Caco-2 (cell line): Measurements from ENCODE around the gene WDR45. TPM values are rescaled to one million over a fixed set of nuclear protein-coding genes. Genes with fewer than 3 reads are reported as not detected.
"Not testable (repeated sequence)": the region's sequence is repeated elsewhere in the genome, so short reads cannot be mapped to it uniquely, and the experiment has no call there.

Source experiments
- Bru-seq: library from RNA; stranded (reverse); fragments of 400-500 nt; gene quantifications from one replicate; lab custom pipeline; 2021; lab: Mats Ljungman, UMichigan
- BruChase-seq, 2 experiments: library from RNA; stranded (reverse); fragments of 400-500 nt; gene quantifications; one replicate each; lab custom pipeline; 2021; lab: Mats Ljungman, UMichigan
- BruUV-seq: library from RNA; stranded (reverse); fragments of 400-500 nt; replicated peaks from 2 replicates; lab custom pipeline; 2021; lab: Mats Ljungman, UMichigan
- CTCF ChIA-PET: fragments of 300-600 bp; sonication (Branson Sonifier 250); formaldehyde crosslinking; loops from one replicate; lab custom pipeline; 2022; ENCODE audit warnings: antibody characterized with exemption; lab: Charles Lee
- POLR2A ChIA-PET: fragments of 300-600 bp; sonication (Branson Sonifier 250); formaldehyde crosslinking; loops from one replicate; lab custom pipeline; 2022; ENCODE audit warnings: antibody characterized with exemption; lab: Charles Lee
- DNase-seq, 2 experiments: peaks; one replicate each; pipeline versions ENCODE4 v3.0.0 to v3.0.0-alpha.2; 2020 to 2022
- H3K27me3 ChIP-seq: replicated peaks from 2 replicates; pipeline ENCODE4 v1.6.0; 2011; ENCODE audit warnings: low read length; ENCODE audit not compliant: control insufficient read depth, insufficient read depth
- H3K36me3 ChIP-seq: 2 replicates; pipeline ENCODE4 v1.5.1; 2011; ENCODE audit warnings: low read length; ENCODE audit not compliant: control insufficient read depth, insufficient read depth
- H3K4me1 ChIP-seq: fragments of 250-450 bp; sonication (Bioruptor Pico); 2 replicates; pipeline ENCODE4 v1.5.1; 2020; ENCODE audit warnings: mild to moderate bottlenecking
- H3K4me3 ChIP-seq: 2 replicates; pipeline ENCODE4 v1.5.1; 2011; ENCODE audit warnings: low read depth, mild to moderate bottlenecking, control low read depth, low read length
- H3K9me3 ChIP-seq: fragments of 250-450 bp; sonication (Bioruptor Pico); 2 replicates; pipeline ENCODE4 v1.5.1; 2020; ENCODE audit warnings: mild to moderate bottlenecking, moderate library complexity
- H3K27ac Mint-ChIP-seq: one replicate; pipeline ENCODE4 v1.8.0; 2022; ENCODE audit warnings: mixed read lengths; ENCODE audit not compliant: unreplicated experiment
- H3K27me3 Mint-ChIP-seq: one replicate; pipeline ENCODE4 v1.8.0; 2022; ENCODE audit warnings: mixed read lengths; ENCODE audit not compliant: insufficient read depth, unreplicated experiment
- H3K36me3 Mint-ChIP-seq: one replicate; pipeline ENCODE4 v1.8.0; 2022; ENCODE audit warnings: mild to moderate bottlenecking, mixed read lengths; ENCODE audit not compliant: insufficient read depth, unreplicated experiment
- H3K4me1 Mint-ChIP-seq: one replicate; pipeline ENCODE4 v1.8.0; 2022; ENCODE audit warnings: low read depth, mixed read lengths; ENCODE audit not compliant: unreplicated experiment
- H3K4me3 Mint-ChIP-seq: one replicate; pipeline ENCODE4 v1.8.0; 2022; ENCODE audit warnings: mild to moderate bottlenecking, moderate library complexity, mixed read lengths; ENCODE audit not compliant: unreplicated experiment
- H3K9me3 Mint-ChIP-seq: one replicate; pipeline ENCODE4 v1.8.0; 2022; ENCODE audit warnings: mixed read lengths; ENCODE audit not compliant: unreplicated experiment
- intact Hi-C: fragments of 100-400 bp; cut with micrococcal nuclease; formaldehyde crosslinking; loops from one replicate; pipeline ENCODE4 v1.10.0; 2022; ENCODE audit not compliant: unreplicated experiment
- long read RNA-seq: library from polyadenylated mRNA; stranded (forward); transcript quantifications from one replicate; pipeline ENCODE4 v2.0.0, GENCODE V29; 2022
- total RNA-seq: library from RNA; stranded (reverse); gene quantifications from 2 replicates; pipeline ENCODE4 v1.2.3, GENCODE V29; 2022
- TF ChIP-seq, protein P1 (sequence below), 2 experiments: fragments of 200-600 bp in 1 of 2; IDR thresholded peaks; 1 replicate in 1 of 2; 2 replicates in 1 of 2; pipeline versions ENCODE4 v1.5.1 to v1.8.0; 2011 to 2022; ENCODE audit warnings: antibody characterized with exemption in 1 of 2, control low read depth in 1 of 2, inconsistent platforms in 1 of 2, low read depth in 1 of 2, low read length in 1 of 2, mild to moderate bottlenecking in 1 of 2, moderate library complexity in 1 of 2; ENCODE audit not compliant: insufficient read depth in 1 of 2, severe bottlenecking in 1 of 2, unreplicated experiment in 1 of 2

The WDR45 gene
- 26.7 and 28.6 TPM in 2 replicates for total RNA-seq
- Bru-seq, nascent RNA: percentile 43 among the genes with signal in this experiment
- BruChase-seq, experiment 1, labeled RNA remaining after a 2-hour chase: percentile 44 among the genes with signal in this experiment
- percentile 54 among the genes with signal in this experiment for BruChase-seq, experiment 2, labeled RNA remaining after a 6-hour chase
- long read RNA-seq, transcript WDR45-224 (10 exons, 1,301 nt): minor isoform, 8 of 61 reads
- long read RNA-seq, transcript WDR45-207 (11 exons, 1,639 nt): major isoform, 24 of 61 reads
- long read RNA-seq, transcript WDR45-206 (11 exons, 1,381 nt): minor isoform, 6 of 61 reads
- long read RNA-seq, partial matches to known transcripts: 1 of 61 reads
- long read RNA-seq, other reads (novel, unspliced or antisense): 21 of 61 reads

DNA sequence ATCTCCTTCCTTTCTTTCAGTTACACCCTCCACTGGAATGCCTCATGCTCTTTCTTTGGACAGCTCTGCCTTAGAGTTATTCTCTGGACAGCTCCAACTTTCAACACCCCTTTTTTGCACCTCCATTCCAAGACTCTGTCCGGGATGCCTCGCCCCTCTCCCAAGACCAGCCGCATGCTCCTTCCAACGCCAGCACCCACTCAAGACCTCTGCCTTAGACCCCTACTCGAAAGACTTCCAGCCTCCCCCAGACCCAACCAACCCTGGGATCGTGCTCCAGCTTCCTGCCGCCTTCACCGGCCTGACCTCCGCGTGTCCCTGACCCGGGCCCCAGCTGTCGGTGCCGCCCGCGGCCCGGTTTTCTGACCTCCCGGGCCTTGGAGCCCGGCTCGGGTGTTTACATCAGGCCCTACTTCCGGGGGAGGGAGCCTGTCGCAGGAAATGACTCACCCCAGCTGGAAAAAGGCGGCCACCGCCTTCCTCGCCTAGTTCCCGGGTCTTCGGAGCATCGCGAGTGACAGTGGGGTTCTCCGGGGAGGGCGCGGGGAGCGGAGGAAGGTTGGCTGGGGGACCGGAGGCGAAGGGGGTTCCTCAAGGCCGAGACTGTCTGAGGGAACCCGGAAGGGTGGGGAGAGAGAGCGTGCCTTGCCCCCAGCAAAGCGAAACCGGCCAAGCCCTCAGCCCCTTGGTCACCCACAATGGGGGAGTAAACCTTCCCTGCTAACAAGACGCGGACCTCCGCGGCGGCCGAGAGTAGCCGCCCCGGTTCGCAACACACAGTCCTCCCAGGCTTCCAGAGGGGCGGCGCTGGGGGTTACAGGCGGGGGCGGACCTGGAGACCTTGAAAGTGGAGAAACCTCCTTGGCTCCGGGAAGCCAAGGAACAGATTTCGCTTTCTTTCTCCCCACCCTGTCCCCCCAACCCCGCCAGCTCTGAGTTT lies at the start of gene WDR45:
Gene WDR45 (minus strand): TSS at position 399 of the 940 bp plus-strand sequence. CDS start 1,792 bp downstream, outside the sequence.
- no peaks in the 10 kb centered on the region for H3K36me3 Mint-ChIP-seq
- no peaks in the 10 kb centered on the region for H3K36me3 ChIP-seq
- peaks cover 6% of the 10 kb centered on the region for H3K4me1 Mint-ChIP-seq
- intact Hi-C loops: no loop called here
- DNase-seq: peak; percentile 59 to 68
- no peaks in the 10 kb centered on the region for H3K4me1 ChIP-seq
- POLR2A ChIA-PET: interaction anchor here (0.6 kb wide), 1 partner anchor 10 kb away, joined by 5 read pairs; no protein-coding TSS in a partner anchor
- H3K9me3 Mint-ChIP-seq: no peaks in the 10 kb centered on the region
- H3K27me3 ChIP-seq: no peaks in the 10 kb centered on the region
- no peaks in the 10 kb centered on the region for H3K9me3 ChIP-seq
- BruUV-seq: TSS peak; percentile 81
- peak within 1 kb of the TSS; percentile 72 for H3K4me3 ChIP-seq
- H3K27me3 Mint-ChIP-seq: no peaks in the 10 kb centered on the region
- CTCF ChIA-PET: interaction anchor here (0.9 to 1.0 kb wide), 2 partner anchors 22 to 84 kb away, joined by 3 read pairs; no protein-coding TSS in a partner anchor
- H3K4me3 Mint-ChIP-seq: peak within 1 kb of the TSS; percentile 92
- TF ChIP-seq, protein P1, sequence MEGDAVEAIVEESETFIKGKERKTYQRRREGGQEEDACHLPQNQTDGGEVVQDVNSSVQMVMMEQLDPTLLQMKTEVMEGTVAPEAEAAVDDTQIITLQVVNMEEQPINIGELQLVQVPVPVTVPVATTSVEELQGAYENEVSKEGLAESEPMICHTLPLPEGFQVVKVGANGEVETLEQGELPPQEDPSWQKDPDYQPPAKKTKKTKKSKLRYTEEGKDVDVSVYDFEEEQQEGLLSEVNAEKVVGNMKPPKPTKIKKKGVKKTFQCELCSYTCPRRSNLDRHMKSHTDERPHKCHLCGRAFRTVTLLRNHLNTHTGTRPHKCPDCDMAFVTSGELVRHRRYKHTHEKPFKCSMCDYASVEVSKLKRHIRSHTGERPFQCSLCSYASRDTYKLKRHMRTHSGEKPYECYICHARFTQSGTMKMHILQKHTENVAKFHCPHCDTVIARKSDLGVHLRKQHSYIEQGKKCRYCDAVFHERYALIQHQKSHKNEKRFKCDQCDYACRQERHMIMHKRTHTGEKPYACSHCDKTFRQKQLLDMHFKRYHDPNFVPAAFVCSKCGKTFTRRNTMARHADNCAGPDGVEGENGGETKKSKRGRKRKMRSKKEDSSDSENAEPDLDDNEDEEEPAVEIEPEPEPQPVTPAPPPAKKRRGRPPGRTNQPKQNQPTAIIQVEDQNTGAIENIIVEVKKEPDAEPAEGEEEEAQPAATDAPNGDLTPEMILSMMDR (IDR thresholded peaks at IDR 0.05; ENCODE audit: insufficient read depth in 1 of 2, low read depth in 1 of 2, low read length in 1 of 2, severe bottlenecking in 1 of 2, unreplicated experiment in 1 of 2): no peak
- peak within 1 kb of the TSS; percentile 75 for H3K27ac Mint-ChIP-seq

DNA sequence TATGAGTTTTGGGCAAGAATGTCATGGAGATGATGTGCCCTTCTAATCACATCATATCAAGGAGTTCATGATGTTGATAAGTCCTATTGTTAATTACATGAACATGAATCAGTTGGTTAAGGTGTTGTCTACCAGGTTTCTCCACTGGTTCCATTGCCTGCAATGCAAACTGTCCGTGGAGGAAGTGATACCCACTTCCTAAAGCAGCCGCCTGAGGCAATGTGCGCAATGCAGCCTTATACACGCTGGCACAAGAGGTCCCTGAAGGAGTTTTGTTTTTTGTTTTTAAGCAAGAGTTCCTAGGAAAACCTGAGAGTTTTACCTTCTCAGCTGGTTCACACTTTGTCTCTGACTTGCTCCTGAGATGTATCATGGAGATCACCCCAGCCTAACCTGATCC lies 49.7 kb upstream of the WDR45 start:
- Histone ChIP-seq H3K27me3 (no peaks in the 10 kb centered on the region), H3K9me3 (no peaks in the 10 kb centered on the region), H3K4me3 (no peak overlapping the region), H3K36me3 (no peaks in the 10 kb centered on the region), H3K4me1 (no peaks in the 10 kb centered on the region)
- POLR2A ChIA-PET: no interaction called here
- TF ChIP-seq, protein P1 (IDR thresholded peaks at IDR 0.05; ENCODE audit: insufficient read depth in 1 of 2, low read depth in 1 of 2, low read length in 1 of 2, severe bottlenecking in 1 of 2, unreplicated experiment in 1 of 2): no peak
- no peak overlapping the region for H3K4me3 Mint-ChIP-seq
- no peaks in the 10 kb centered on the region for H3K9me3 Mint-ChIP-seq
- CTCF ChIA-PET: no interaction called here
- BruUV-seq: no TSS peak
- H3K36me3 Mint-ChIP-seq: no peaks in the 10 kb centered on the region
- no peak overlapping the region for H3K27ac Mint-ChIP-seq
- no peak for DNase-seq
- H3K4me1 Mint-ChIP-seq: no peaks in the 10 kb centered on the region
- no peaks in the 10 kb centered on the region for H3K27me3 Mint-ChIP-seq
- intact Hi-C loops: no loop called here

DNA sequence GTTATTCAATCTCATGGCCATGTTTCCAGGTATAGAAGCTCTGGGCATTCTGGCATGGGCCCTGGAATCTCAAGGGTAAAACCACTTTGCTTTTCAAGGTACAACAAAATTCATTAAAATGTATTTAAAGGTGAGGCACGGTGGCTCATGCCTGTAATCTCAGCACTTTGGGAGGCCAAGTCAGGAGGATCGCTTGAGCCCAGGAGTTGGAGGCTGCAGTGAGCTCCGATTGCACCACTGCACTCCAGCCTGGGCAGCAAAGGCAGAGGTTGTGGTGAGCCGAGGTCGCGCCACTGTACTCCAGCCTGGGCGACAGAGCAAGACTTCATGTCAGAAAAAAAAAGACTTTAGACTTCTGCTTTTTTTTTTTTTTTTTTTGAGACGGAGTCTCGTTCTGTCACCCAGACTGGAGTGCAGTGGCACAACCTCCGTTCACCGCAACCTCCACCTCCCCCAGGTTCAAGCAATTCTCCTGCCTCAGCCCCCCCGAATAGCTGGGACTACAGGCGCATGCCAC lies 48.1 kb upstream of the WDR45 start:
- H3K36me3 Mint-ChIP-seq, DNase-seq, H3K27ac Mint-ChIP-seq, H3K4me3 ChIP-seq, BruUV-seq, intact Hi-C loops, CTCF ChIA-PET, H3K4me1 Mint-ChIP-seq, H3K9me3 ChIP-seq, H3K27me3 Mint-ChIP-seq, H3K36me3 ChIP-seq, H3K9me3 Mint-ChIP-seq, POLR2A ChIA-PET, H3K4me1 ChIP-seq, H3K4me3 Mint-ChIP-seq, H3K27me3 ChIP-seq: not testable (repeated sequence)
